GM12891 (cell line): Measurements from ENCODE around the gene XRRA1.
"Not testable (repeated sequence)": the region's sequence is repeated elsewhere in the genome, so short reads cannot be mapped to it uniquely, and the experiment has no call there.

ENCODE experiments used
- DNase-seq: peaks from one replicate; pipeline ENCODE4 v3.0.0; 2011; ENCODE audit warnings: low spot score; ENCODE audit not compliant: insufficient read length
- FAIRE-seq: peaks from 2 replicates; lab custom pipeline; 2011; peaks lifted over from hg19 to GRCh38; lab: Jason Lieb, UNC
- PAX5 ChIP-seq: IDR thresholded peaks from 2 replicates; pipeline ENCODE4 v1.6.1; 2011; ENCODE audit warnings: low read length, moderate library complexity, mild to moderate bottlenecking; ENCODE audit not compliant: insufficient read depth, severe bottlenecking
- POLR2A ChIP-seq: IDR thresholded peaks from 2 replicates; pipeline ENCODE4 v1.6.1; 2011; ENCODE audit warnings: low read depth, low read length, control low read depth
- POLR2AphosphoS5 ChIP-seq: IDR thresholded peaks from 2 replicates; pipeline ENCODE4 v1.6.1; 2011; ENCODE audit warnings: low read depth, low read length, control low read depth
- POU2F2 ChIP-seq: IDR thresholded peaks from 2 replicates; pipeline ENCODE4 v1.6.1; 2011; ENCODE audit warnings: low read depth, mild to moderate bottlenecking, control low read depth, low read length, moderate library complexity
- SPI1 ChIP-seq: IDR thresholded peaks from 2 replicates; pipeline ENCODE4 v1.6.1; 2011; ENCODE audit warnings: low read depth, low read length, control low read depth
- TAF1 ChIP-seq: IDR thresholded peaks from 2 replicates; pipeline ENCODE4 v1.6.1; 2011; ENCODE audit warnings: low read depth, low read length, control low read depth

Gene XRRA1

GRCh38 chr11:74839971-74840370, 108.9 kb downstream of the XRRA1 start:
- no peak for FAIRE-seq

GRCh38 chr11:74839446-74839845, 109.4 kb downstream of the XRRA1 start:
- DNase-seq, result no peak
- no peak for FAIRE-seq
- TF ChIP-seq POU2F2, result no peak
- no peak for TF ChIP-seq PAX5
- no peak for TF ChIP-seq SPI1
- no peak for TF ChIP-seq TAF1
- no peak for TF ChIP-seq POLR2AphosphoS5
- TF ChIP-seq POLR2A, result no peak

More at GRCh38 chr11:74839971-74840370, 108.9 kb downstream of the XRRA1 start:
- no peak for DNase-seq
- TF ChIP-seq POLR2A (no peak), TAF1 (no peak), POLR2AphosphoS5 (no peak), PAX5 (no peak), POU2F2 (no peak), SPI1 (no peak)

- DNase-seq (no peak), FAIRE-seq (no peak)
- no peak for TF ChIP-seq PAX5
- TF ChIP-seq POLR2A, result no peak
- no peak for TF ChIP-seq POLR2AphosphoS5
- no peak for TF ChIP-seq TAF1
- TF ChIP-seq SPI1, result no peak
- TF ChIP-seq POU2F2, result no peak
These were observed 110.7 kb downstream of the XRRA1 start for GRCh38 chr11:74838188-74838587.

- no peak for TF ChIP-seq POLR2AphosphoS5
- TF ChIP-seq POLR2A, result no peak
- TF ChIP-seq POU2F2, result no peak
- no peak for TF ChIP-seq PAX5
- no peak for TF ChIP-seq SPI1
- no peak for TF ChIP-seq TAF1
- FAIRE-seq (no peak), DNase-seq (no peak)
These were observed 111.7 kb downstream of the XRRA1 start for GRCh38 chr11:74837191-74837590.

GRCh38 chr11:74826901-74827300, 122.0 kb downstream of the XRRA1 start:
- TF ChIP-seq TAF1 (no peak), POLR2AphosphoS5 (no peak), POU2F2 (peak; percentile 81; the same call in 1 of the 2 replicates)
- no peak for FAIRE-seq
- no peak for DNase-seq

GRCh38 chr11:74825596-74825995, 123.3 kb downstream of the XRRA1 start:
- DNase-seq, FAIRE-seq: not testable (repeated sequence)

- FAIRE-seq (no peak), DNase-seq (no peak)
- TF ChIP-seq POLR2A (no peak), POU2F2 (no peak), PAX5 (no peak), POLR2AphosphoS5 (no peak), SPI1 (no peak), TAF1 (no peak)
These were observed 124.5 kb downstream of the XRRA1 start for GRCh38 chr11:74824285-74824982.

- DNase-seq (no peak), FAIRE-seq (no peak)
- no peak for TF ChIP-seq SPI1
- TF ChIP-seq POLR2A, result no peak
- no peak for TF ChIP-seq POLR2AphosphoS5
- no peak for TF ChIP-seq POU2F2
- TF ChIP-seq PAX5, result no peak
- no peak for TF ChIP-seq TAF1
These were observed 126.7 kb downstream of the XRRA1 start for GRCh38 chr11:74822170-74822569.

GRCh38 chr11:74820763-74821162, 128.1 kb downstream of the XRRA1 start:
- FAIRE-seq, result no peak
- DNase-seq, result no peak
- no peak for TF ChIP-seq TAF1
- no peak for TF ChIP-seq POLR2AphosphoS5
- no peak for TF ChIP-seq POLR2A
- TF ChIP-seq PAX5, result no peak
- no peak for TF ChIP-seq POU2F2
- no peak for TF ChIP-seq SPI1

GRCh38 chr11:74819400-74819799, 129.5 kb downstream of the XRRA1 start:
- FAIRE-seq, result no peak
- TF ChIP-seq PAX5 (no peak), TAF1 (no peak), POLR2A (no peak), POU2F2 (no peak), SPI1 (no peak), POLR2AphosphoS5 (no peak)
- DNase-seq, result no peak
